Measurements from ENCODE around the gene IL1R2.
A peak's percentile ranks its signal among the peaks of the same experiment; 100 is the strongest.

Gene IL1R2, protein sequence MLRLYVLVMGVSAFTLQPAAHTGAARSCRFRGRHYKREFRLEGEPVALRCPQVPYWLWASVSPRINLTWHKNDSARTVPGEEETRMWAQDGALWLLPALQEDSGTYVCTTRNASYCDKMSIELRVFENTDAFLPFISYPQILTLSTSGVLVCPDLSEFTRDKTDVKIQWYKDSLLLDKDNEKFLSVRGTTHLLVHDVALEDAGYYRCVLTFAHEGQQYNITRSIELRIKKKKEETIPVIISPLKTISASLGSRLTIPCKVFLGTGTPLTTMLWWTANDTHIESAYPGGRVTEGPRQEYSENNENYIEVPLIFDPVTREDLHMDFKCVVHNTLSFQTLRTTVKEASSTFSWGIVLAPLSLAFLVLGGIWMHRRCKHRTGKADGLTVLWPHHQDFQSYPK

DNA sequence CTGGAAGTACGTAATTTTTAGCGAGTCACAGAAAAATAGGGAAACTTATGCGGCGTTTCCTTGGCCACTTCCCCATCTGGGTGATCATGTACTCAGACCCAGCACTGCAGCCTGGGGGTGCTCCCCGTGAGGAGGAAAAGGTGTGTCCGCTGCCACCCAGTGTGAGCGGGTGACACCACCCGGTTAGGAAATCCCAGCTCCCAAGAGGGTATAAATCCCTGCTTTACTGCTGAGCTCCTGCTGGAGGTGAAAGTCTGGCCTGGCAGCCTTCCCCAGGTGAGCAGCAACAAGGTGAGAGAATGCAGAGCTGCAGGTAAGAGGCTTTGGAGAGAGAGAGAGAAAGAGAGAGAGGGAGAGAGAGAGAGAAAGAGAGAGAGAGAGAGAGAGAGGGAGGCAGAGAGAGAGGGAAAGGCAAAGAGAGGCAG is at the start of gene IL1R2:
TSS of gene IL1R2 (plus strand) at position 240 of the 425 bp plus-strand sequence. CDS start 16,616 bp downstream, outside the sequence.
- peaks cover 5% of the 10 kb centered on the region for H3K27me3 Mint-ChIP-seq
- peaks cover 28% of the 10 kb centered on the region for H3K4me1 Mint-ChIP-seq
- DNase-seq (ENCODE audit: low spot score in 2 of 2) (no peak), ATAC-seq (ENCODE audit: low read depth) (peak; percentile 74)
- H3K4me3 Mint-ChIP-seq, result no peak within 1 kb of the TSS
- peak within 1 kb of the TSS; percentile 73 for H3K27ac Mint-ChIP-seq
- H3K9me3 Mint-ChIP-seq, result no peaks in the 10 kb centered on the region
- no peaks in the 10 kb centered on the region for H3K36me3 Mint-ChIP-seq

DNA sequence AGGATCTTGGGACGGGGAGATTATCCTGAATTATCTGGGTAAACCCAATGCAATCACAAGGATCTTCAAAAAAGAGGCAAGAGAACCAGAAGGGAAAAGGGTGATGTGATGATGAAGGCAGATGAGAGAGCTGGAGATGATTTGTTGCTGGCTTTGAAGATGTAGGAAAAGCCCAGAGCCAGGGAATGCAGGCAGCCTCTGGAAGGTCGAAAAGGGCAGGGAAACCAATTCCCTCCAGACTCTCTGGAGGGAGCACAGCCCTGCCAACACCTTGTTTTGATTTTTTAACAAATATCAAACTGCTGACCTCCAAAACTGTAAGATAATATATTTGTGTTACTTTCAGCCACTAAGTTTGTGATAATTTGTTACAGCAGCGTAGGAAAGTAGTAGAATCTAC is 48.9 kb upstream of the IL1R2 start:
- Mint-ChIP-seq H3K4me1 (no peaks in the 10 kb centered on the region), H3K27ac (no peak overlapping the region), H3K9me3 (peaks cover 1% of the 10 kb centered on the region), H3K36me3 (peaks cover under 1% of the 10 kb centered on the region), H3K4me3 (no peak overlapping the region), H3K27me3 (no peaks in the 10 kb centered on the region)
- ATAC-seq (ENCODE audit: low read depth), result no peak
- no peak for DNase-seq (ENCODE audit: low spot score in 2 of 2)

DNA sequence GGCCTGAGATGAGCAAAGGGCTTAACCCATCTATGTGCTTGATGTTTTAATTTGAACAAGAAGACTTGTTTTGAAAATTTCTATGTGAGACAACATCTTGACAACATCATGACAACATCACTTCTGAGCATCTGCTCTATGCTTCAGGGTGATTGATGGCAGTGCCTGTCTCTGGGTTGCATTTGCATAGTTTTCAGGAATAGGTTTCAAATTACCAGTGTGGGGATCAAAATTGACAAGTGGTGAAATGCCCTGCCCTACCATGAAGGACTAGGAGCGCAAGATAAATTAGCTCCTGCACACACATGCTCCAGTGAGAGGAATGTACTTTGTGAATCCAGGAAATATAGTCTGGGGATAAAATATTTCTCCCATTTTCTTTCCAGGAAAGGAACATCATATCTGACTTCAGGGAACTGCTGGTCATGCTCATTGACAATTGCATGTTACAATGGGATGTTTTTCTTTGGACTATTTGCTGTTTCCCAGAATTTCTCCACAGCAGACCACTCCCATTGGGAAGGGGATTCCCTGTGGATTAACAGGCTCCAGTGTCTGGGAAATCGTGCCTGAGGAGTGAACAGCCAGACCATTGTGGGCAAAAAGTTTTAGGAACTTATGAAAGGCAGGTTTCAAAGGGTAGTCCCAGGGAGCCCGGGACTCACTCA is 45.3 kb upstream of the IL1R2 start:
- no peak for ATAC-seq (ENCODE audit: low read depth)
- Mint-ChIP-seq H3K36me3 (peaks cover 4% of the 10 kb centered on the region), H3K27ac (no peak overlapping the region), H3K4me1 (no peaks in the 10 kb centered on the region), H3K27me3 (peaks cover 2% of the 10 kb centered on the region), H3K4me3 (no peak overlapping the region), H3K9me3 (peaks cover 4% of the 10 kb centered on the region)
- no peak for DNase-seq (ENCODE audit: low spot score in 2 of 2)

DNA sequence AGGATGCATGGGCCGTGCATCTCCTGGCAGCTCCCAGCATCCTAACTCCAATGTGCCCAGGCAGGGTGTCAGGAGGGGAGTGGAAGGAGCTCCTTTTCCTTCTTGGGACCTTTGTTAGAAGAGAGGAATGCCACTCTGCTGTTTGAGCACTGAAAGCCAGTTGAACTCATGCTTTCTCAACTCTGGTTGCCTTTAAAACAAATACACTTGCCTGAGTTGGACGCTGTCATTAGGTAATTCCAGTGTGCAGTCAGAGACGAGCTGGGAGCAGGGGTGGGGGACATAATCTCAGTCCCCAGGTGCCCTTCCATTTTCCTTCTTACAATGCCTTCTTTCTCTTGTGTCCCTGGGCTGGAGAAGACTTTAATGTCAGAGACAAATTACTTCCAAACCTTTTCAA is 44.4 kb upstream of the IL1R2 start:
- Mint-ChIP-seq H3K9me3 (peaks cover 4% of the 10 kb centered on the region), H3K27ac (no peak overlapping the region), H3K27me3 (peaks cover 2% of the 10 kb centered on the region), H3K4me1 (no peaks in the 10 kb centered on the region), H3K36me3 (peaks cover 4% of the 10 kb centered on the region), H3K4me3 (no peak overlapping the region)
- ATAC-seq (ENCODE audit: low read depth) (no peak), DNase-seq (ENCODE audit: low spot score in 2 of 2) (no peak)

DNA sequence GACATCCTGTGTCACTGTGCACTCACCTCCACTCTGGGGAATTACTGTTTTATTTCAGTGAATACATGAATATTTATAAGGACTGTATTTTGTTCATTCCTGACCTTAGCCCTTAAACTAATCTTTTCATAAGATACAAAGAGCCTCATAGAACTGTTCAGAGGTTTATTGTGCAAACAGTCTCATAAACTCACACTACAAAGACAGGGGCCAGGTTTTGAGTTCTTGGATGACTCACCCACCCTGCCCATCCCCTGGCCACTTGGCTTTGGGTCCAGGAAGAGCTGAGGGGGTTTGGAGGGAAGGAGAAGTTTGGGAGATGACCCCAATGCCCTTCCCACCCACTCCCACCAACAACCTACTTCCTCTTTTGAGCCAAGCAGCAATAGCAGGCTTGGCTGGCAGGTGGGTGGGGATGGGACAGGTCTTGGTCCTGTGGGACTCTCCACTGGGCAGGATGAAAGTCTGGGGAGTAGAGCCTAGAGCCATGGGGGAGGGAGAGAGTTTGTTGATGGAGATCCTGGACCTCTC is 43.1 kb upstream of the IL1R2 start:
- ATAC-seq (ENCODE audit: low read depth), result no peak
- peaks cover 8% of the 10 kb centered on the region for H3K9me3 Mint-ChIP-seq
- peaks cover 2% of the 10 kb centered on the region for H3K27me3 Mint-ChIP-seq
- no peak for DNase-seq (ENCODE audit: low spot score in 2 of 2)
- H3K27ac Mint-ChIP-seq, result no peak overlapping the region
- no peak overlapping the region for H3K4me3 Mint-ChIP-seq
- H3K4me1 Mint-ChIP-seq, result no peaks in the 10 kb centered on the region
- peaks cover 5% of the 10 kb centered on the region for H3K36me3 Mint-ChIP-seq

DNA sequence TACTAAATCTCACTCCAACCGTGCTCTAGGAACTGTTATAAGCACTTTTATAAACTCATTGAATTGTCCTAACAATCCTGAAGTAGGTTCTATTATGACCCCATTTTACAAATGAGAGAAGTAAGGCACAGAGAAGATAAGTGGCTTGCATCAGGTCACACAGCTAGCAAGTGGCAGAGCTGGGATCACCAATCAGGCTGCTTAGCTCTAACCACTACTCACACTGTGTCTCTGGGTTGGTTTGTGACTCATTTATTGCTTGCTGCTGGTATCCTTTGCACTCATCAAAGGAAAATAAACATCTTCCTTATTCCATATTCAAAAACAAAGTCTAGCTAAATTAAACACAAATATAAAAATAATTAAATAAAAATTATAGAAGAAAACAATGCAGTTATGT is 42.5 kb upstream of the IL1R2 start:
- Mint-ChIP-seq H3K4me1 (no peaks in the 10 kb centered on the region), H3K27me3 (peaks cover 2% of the 10 kb centered on the region), H3K36me3 (peaks cover 5% of the 10 kb centered on the region), H3K9me3 (peaks cover 8% of the 10 kb centered on the region), H3K4me3 (no peak overlapping the region), H3K27ac (no peak overlapping the region)
- ATAC-seq (ENCODE audit: low read depth) (no peak), DNase-seq (ENCODE audit: low spot score in 2 of 2) (no peak)

DNA sequence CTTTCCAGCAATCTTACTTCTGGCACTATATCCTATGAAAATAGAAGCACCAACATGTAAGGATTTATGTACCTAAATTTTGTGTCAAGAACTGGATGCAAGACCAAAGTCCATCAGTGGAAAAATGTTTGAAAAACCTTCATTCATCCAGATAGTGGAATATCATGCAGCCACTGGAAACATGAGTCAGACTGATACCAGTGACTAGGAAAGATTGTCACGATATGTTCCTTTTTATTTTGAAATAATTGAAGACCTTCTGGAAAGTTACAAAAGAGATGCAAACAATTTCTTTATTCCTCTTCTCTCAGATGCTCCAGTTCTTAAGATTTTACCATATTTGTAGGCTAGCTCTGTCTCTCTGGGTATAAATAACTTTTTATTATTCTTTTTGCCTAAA is 40.5 kb upstream of the IL1R2 start:
- DNase-seq (ENCODE audit: low spot score in 2 of 2), result no peak
- Mint-ChIP-seq H3K27me3 (peaks cover 2% of the 10 kb centered on the region), H3K36me3 (peaks cover 5% of the 10 kb centered on the region), H3K9me3 (peaks cover 9% of the 10 kb centered on the region), H3K27ac (no peak overlapping the region), H3K4me3 (no peak overlapping the region), H3K4me1 (no peaks in the 10 kb centered on the region)
- ATAC-seq (ENCODE audit: low read depth), result no peak

DNA sequence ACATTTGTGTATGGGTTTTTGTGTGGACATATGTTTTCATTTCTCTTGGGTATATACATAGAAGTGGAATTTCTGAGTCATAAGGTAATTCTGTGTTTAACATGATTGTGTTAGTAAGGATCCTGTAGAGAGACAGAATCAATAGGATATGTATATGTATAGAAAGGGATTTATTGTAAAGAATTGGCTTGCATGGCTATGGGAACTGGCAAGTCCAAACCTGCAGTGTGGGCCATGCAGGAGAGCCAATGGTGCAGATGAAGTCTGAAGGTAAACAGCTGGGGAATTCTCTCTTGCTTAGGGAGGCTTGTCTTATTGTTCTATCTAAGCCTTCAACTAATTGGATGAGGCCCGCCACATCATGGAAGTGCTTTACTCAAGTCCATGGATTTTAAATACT is 39.2 kb upstream of the IL1R2 start:
- ATAC-seq (ENCODE audit: low read depth), result no peak
- no peak for DNase-seq (ENCODE audit: low spot score in 2 of 2)
- no peaks in the 10 kb centered on the region for H3K4me1 Mint-ChIP-seq
- no peak overlapping the region for H3K4me3 Mint-ChIP-seq
- H3K27me3 Mint-ChIP-seq, result peaks cover 2% of the 10 kb centered on the region
- H3K27ac Mint-ChIP-seq, result no peak overlapping the region
- H3K36me3 Mint-ChIP-seq, result peaks cover 5% of the 10 kb centered on the region
- peaks cover 9% of the 10 kb centered on the region for H3K9me3 Mint-ChIP-seq

DNA sequence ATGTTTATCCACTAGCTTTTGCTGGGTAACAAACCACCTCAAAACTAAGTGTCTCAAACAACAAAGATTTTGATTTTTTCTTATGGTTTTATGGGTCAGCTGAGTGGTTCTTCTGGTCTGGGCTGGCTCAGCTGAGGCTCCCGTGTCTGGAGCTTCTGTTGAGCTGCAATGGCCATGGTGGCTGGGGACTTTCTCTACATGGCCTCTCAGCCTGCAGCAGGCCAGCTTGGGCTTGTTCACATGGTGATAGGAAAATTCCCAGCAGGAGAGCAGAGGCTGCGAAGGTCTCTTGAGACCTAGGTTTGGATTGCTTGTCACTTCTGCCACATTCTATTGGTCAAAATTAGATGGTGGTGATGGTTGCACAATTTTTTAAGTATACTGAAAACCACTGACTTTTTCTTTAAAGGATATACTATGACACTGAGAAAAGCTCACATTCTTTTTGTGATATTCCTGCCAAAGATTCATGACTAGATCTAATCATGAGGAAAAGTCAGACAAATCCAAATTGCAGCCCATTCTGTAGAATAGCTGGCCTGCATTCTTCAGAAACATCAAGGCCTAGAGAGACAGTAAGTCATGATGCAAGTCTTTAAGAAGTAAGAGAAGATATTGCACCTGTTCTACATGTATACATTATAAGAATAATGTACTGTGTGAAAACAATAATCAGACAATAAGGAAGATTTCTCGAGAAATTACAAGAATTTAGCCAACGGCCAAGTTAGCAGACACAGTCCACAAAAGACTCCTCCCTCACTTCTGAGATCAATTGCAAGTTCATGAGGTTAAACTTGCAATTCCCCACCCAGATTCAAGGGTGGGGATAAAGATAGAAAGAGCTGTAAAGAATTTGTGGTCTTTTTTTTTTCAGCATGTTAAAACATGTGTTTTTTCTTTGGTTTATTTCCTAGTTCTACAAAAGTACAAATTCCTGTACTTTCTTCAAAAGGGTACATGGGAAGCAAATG is 35.0 kb upstream of the IL1R2 start:
- peaks cover 10% of the 10 kb centered on the region for H3K9me3 Mint-ChIP-seq
- H3K27ac Mint-ChIP-seq, result no peak overlapping the region
- H3K4me1 Mint-ChIP-seq, result no peaks in the 10 kb centered on the region
- H3K27me3 Mint-ChIP-seq, result no peaks in the 10 kb centered on the region
- peaks cover 3% of the 10 kb centered on the region for H3K36me3 Mint-ChIP-seq
- DNase-seq (ENCODE audit: low spot score in 2 of 2) (no peak), ATAC-seq (ENCODE audit: low read depth) (no peak)
- H3K4me3 Mint-ChIP-seq, result no peak overlapping the region

DNA sequence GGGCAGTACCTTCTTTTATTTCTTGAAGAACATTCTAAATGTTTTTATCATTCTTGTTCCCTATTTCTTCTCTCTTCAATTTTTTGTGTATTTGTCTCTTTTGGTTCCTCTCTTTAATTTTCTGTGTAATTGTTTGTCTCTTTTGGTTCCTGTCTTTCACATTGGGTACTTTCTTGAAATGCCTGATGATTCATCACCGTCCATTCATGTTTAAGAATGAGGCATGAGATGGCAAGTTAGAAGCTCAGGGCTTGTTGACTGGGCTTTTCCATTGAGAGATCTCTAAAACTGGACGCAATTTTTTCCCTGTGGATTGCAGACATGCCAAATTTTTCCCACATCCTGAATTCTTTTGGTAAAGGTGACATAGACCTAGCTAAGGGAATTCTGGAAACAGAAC is 33.7 kb upstream of the IL1R2 start:
- Mint-ChIP-seq H3K9me3 (peaks cover 8% of the 10 kb centered on the region), H3K27ac (no peak overlapping the region), H3K27me3 (no peaks in the 10 kb centered on the region), H3K4me3 (no peak overlapping the region), H3K4me1 (no peaks in the 10 kb centered on the region), H3K36me3 (peaks cover 2% of the 10 kb centered on the region)
- DNase-seq (ENCODE audit: low spot score in 2 of 2) (no peak), ATAC-seq (ENCODE audit: low read depth) (no peak)

DNA sequence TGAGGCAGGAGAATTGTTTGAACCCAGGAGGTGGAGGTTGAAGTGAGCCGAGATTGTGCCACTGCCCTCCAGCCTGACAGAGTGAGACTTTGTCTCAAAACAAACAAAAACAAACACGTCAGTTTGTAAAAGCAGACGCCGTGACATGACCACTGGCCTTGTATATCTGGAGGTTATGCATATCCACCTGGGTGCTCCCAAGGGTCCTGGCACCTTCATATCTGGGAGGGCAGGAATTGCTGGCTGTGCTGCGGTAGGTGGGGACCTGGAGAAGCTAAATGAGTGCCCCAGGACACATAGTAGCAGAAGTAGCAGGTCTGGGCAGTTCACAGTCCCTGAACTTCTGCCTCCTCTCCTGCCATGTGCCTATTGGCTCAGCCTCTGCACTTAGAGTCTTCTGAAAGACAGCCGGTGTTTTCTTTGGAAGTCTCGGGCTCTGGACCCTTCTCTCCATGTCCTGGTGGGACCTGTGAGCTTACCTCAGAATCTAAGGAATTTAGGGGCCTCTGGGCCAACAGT is 30.9 kb upstream of the IL1R2 start:
- Mint-ChIP-seq H3K9me3 (peaks cover 6% of the 10 kb centered on the region), H3K4me3 (no peak overlapping the region), H3K4me1 (no peaks in the 10 kb centered on the region), H3K27ac (no peak overlapping the region), H3K27me3 (no peaks in the 10 kb centered on the region), H3K36me3 (peaks cover 2% of the 10 kb centered on the region)
- DNase-seq (ENCODE audit: low spot score in 2 of 2) (no peak), ATAC-seq (ENCODE audit: low read depth) (no peak)

DNA sequence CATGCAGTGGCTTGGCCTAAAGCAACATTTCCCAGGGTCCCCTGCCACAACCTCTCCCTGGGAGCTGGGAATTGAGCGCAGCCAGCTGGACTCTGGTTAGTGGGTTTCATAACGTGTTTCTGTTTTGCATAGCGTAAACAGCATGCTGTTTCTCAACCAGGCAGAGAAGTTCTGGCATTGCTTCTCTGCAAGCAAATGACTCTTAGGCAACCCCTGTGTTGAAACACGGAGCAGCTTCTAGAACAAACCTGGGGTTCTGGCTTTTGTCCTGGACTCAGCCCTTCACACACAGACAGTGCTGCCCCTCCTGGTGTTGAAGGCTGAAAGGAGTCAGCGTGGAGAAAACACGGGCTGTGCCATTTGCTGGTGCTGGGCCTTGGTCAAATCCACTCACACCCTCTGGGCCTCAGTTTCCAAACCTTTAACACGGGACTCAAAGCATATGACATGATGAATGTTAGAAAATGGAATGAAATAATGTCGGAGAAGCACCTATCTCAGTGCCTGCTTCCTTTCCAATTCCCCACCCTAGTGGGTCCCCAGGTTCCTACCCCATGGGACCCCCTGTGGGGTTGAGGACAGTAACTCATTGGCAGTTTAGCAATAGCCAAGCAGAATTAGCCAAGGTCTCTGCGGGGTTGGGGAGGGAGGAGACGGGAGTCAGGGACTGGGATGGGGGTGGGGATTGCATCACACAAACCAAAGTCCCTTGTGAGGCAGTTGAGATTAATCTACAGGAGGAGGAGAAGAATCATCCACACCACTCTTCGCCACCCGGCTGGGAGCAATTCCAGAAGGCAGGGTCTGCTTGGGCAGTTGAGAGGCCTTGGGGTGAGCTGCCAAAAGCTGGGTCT is 30.2 kb upstream of the IL1R2 start:
- ATAC-seq (ENCODE audit: low read depth) (no peak), DNase-seq (ENCODE audit: low spot score in 2 of 2) (no peak)
- Mint-ChIP-seq H3K27me3 (no peaks in the 10 kb centered on the region), H3K9me3 (peaks cover 6% of the 10 kb centered on the region), H3K4me3 (no peak overlapping the region), H3K27ac (no peak overlapping the region), H3K4me1 (no peaks in the 10 kb centered on the region), H3K36me3 (peaks cover 2% of the 10 kb centered on the region)

DNA sequence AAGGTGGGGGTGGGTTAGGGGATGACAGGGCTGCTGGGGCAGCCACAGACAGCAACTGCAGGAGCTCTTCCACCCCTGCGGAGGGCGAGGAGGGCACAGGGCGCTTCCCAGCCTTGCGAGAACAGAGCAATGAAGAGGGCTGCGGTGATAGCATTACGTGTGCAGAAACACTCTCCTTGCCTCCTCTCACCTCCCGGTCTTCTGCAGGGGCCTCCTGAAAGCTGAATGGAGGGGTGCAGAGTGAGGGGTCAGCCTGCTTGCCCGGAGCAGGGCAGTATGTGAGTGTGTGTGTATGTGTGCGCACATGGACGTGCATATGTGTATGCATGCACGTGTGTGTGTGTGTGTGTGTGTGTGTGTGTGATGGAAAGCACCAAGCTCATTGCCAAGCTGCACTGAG is 29.5 kb upstream of the IL1R2 start:
- ATAC-seq (ENCODE audit: low read depth) (no peak), DNase-seq (ENCODE audit: low spot score in 2 of 2) (no peak)
- Mint-ChIP-seq H3K4me3 (no peak overlapping the region), H3K27me3 (no peaks in the 10 kb centered on the region), H3K36me3 (peaks cover 2% of the 10 kb centered on the region), H3K4me1 (no peaks in the 10 kb centered on the region), H3K27ac (no peak overlapping the region), H3K9me3 (peaks cover 6% of the 10 kb centered on the region)

All from memory B cell (primary cell).